Naive thymus-derived CD8-positive, alpha-beta T cell (primary cell): ENCODE results near the gene GPRASP3. TPM values are rescaled to one million over a fixed set of nuclear protein-coding genes. Genes with fewer than 3 reads are reported as not detected.

Experiments
- ATAC-seq, 2 donors: fragments of 150-1000 bp; cut with Tn5 transposase in 1 of 2; sonication (Bioruptor Pico), chemical (Tn5 transposase) in 1 of 2; 1 replicate in 1 of 2; 2 replicates in 1 of 2; pipeline ENCODE4 v1.10.0; 2021; ENCODE audit warnings: mild to moderate bottlenecking in 2 of 2, moderate library complexity in 2 of 2
- POLR2A ChIA-PET: fragments of 350-600 bp; sonication (Branson Sonifier 250); formaldehyde crosslinking; loops from one replicate; lab custom pipeline; 2021; ENCODE audit warnings: antibody characterized with exemption; lab: Charles Lee
- DNase-seq, 10 donors: peaks; one replicate each; pipeline versions ENCODE4 v3.0.0 to v3.0.0-alpha.2; 2020 to 2022
- H3K27ac Mint-ChIP-seq, 10 donors: one replicate each; pipeline ENCODE4 v1.8.0; 2020 to 2022; ENCODE audit warnings: mild to moderate bottlenecking in 10 of 10, mixed read lengths in 10 of 10, moderate library complexity in 4 of 10, inconsistent platforms in 1 of 10
- H3K27me3 Mint-ChIP-seq, 5 donors: one replicate each; pipeline ENCODE4 v1.8.0; 2021 to 2022; ENCODE audit warnings: mixed read lengths in 5 of 5
- H3K36me3 Mint-ChIP-seq, 3 donors: one replicate each; pipeline ENCODE4 v1.8.0; 2020 to 2022; ENCODE audit warnings: mixed read lengths in 3 of 3, mild to moderate bottlenecking in 2 of 3, inconsistent platforms in 1 of 3
- H3K4me1 Mint-ChIP-seq, 4 donors: one replicate each; pipeline ENCODE4 v1.8.0; 2021 to 2022; ENCODE audit warnings: mixed read lengths in 4 of 4
- H3K4me3 Mint-ChIP-seq, 10 donors: one replicate each; pipeline ENCODE4 v1.8.0; 2020 to 2022; ENCODE audit warnings: mild to moderate bottlenecking in 10 of 10, mixed read lengths in 10 of 10, moderate library complexity in 6 of 10, inconsistent platforms in 1 of 10
- H3K9me3 Mint-ChIP-seq, 9 donors: one replicate each; pipeline ENCODE4 v1.8.0; 2020 to 2022; ENCODE audit warnings: mixed read lengths in 9 of 9, mild to moderate bottlenecking in 3 of 9, inconsistent platforms in 1 of 9, moderate library complexity in 1 of 9
- polyA plus RNA-seq, 3 donors: library from polyadenylated mRNA; unstranded; fragments of 300-500 nt; fragmentation: Illumina TruSeq; gene quantifications; one replicate each; pipeline ENCODE4 v1.2.3, GENCODE V29; 2021
- total RNA-seq, 8 experiments: library from RNA in 2 of 8; stranded (reverse) in 2 of 8; gene quantifications; one replicate each; pipeline ENCODE4 v1.2.3 and lab custom pipeline; 2021 to 2026

GPRASP3 gene
- total and polyA plus RNA-seq, 5 experiments from 2014 or later = 1.1 to 5.1 (median 1.5) TPM

- H3K4me3 Mint-ChIP-seq = peak overlapping the region in 2 of 10 donors; percentile 32 to 70
- POLR2A ChIA-PET = no interaction called here
- H3K9me3 Mint-ChIP-seq = peaks cover 0 to 1% (median 0%) of the 10 kb centered on the region in 9 donors
- DNase-seq (no peak), ATAC-seq (no peak)
- H3K27me3 Mint-ChIP-seq = no peaks in the 10 kb centered on the region
- H3K4me1 Mint-ChIP-seq = peaks cover 8 to 20% (median 15%) of the 10 kb centered on the region in 4 donors
- no peaks in the 10 kb centered on the region for H3K36me3 Mint-ChIP-seq
- peak overlapping the region in 3 of 10 donors; percentile 17 to 79 (median 46) for H3K27ac Mint-ChIP-seq
Observed at GRCh38 chrX:102767287-102767686, 46.7 kb downstream of the GPRASP3 start.

GRCh38 chrX:102768987-102769761 is 48.6 kb downstream of the GPRASP3 start:
- Mint-ChIP-seq H3K9me3 (no peaks in the 10 kb centered on the region), H3K27me3 (no peaks in the 10 kb centered on the region), H3K4me1 (peaks cover 8 to 20% (median 15%) of the 10 kb centered on the region in 4 donors), H3K36me3 (peaks cover 4 to 7% (median 5%) of the 10 kb centered on the region in 3 donors), H3K4me3 (peak overlapping the region; percentile 94 to 99 (median 96)), H3K27ac (peak overlapping the region; percentile 82 to 99 (median 98))
- DNase-seq = peak; percentile 37 to 86 (median 76)
- ATAC-seq = peak; percentile 89 to 91
- POLR2A ChIA-PET = no interaction called here

Other genes with a start within 250 kb of the GPRASP3 start
- not detected for gene TCP11X2, start 248.9 kb upstream of the GPRASP3 start, total RNA-seq
- not detected for gene TCP11X2, start 248.9 kb upstream of the GPRASP3 start, polyA plus RNA-seq
- gene TMSB15A, start 204.0 kb upstream of the GPRASP3 start, total RNA-seq = not detected
- gene TMSB15A, start 204.0 kb upstream of the GPRASP3 start, polyA plus RNA-seq = not detected
- gene ARMCX5, start 121.2 kb upstream of the GPRASP3 start, total RNA-seq = 10 to 100 TPM; 17.1 to 17.3 TPM
- gene ARMCX5, start 121.2 kb upstream of the GPRASP3 start, polyA plus RNA-seq = 10 to 100 TPM in 1 of 3 donors, 1 to 10 TPM in 2; 6.9 to 12.4 (median 7.3) TPM
- gene GPRASP1, start 69.3 kb upstream of the GPRASP3 start, total RNA-seq = 10 to 100 TPM; 68.5 to 74.0 TPM
- gene GPRASP1, start 69.3 kb upstream of the GPRASP3 start, polyA plus RNA-seq = 10 to 100 TPM in 2 of 3 donors, 1 to 10 TPM in 1; 3.4 to 10.9 (median 10.6) TPM
- gene GPRASP2, start 8.3 kb upstream of the GPRASP3 start, total RNA-seq = 1 to 10 TPM; 5.1 to 6.9 TPM
- 10 to 100 TPM in 1 of 3 donors, 1 to 10 TPM in 2; 3.2 to 11.0 (median 5.3) TPM for gene GPRASP2, start 8.3 kb upstream of the GPRASP3 start, polyA plus RNA-seq
- under 1 TPM in 1 of 2 experiments, not detected in 1; 0.96 TPM for gene RAB40AL, start 216.5 kb downstream of the GPRASP3 start, total RNA-seq
- gene RAB40AL, start 216.5 kb downstream of the GPRASP3 start, polyA plus RNA-seq = not detected